Endothelial cell of umbilical vein (primary cell): ENCODE results near the gene CIB2. TPM values are rescaled to one million over a fixed set of nuclear protein-coding genes. Genes with fewer than 3 reads are reported as not detected.

Source experiments
- BruUV-seq: library from RNA; stranded (reverse); fragments of 400-500 nt; replicated peaks from 2 replicates; lab custom pipeline; 2021; lab: Mats Ljungman, UMichigan
- CTCF ChIA-PET: fragments of 300-600, 350-600 bp; sonication (Branson Sonifier 250); formaldehyde crosslinking; loops from one replicate; lab custom pipeline; 2021; ENCODE audit warnings: antibody characterized with exemption, inconsistent platforms; lab: Charles Lee
- POLR2A ChIA-PET: fragments of 300-600, 350-600 bp; sonication (Branson Sonifier 250); formaldehyde crosslinking; loops from one replicate; lab custom pipeline; 2021; ENCODE audit warnings: antibody characterized with exemption, inconsistent platforms; lab: Charles Lee
- DNase-seq: peaks from one replicate; pipeline ENCODE4 v3.0.0-alpha.2; 2011; ENCODE audit warnings: low read depth, low spot score
- FAIRE-seq: peaks from 2 replicates; lab custom pipeline; 2011; peaks lifted over from hg19 to GRCh38; lab: Jason Lieb, UNC
- H2AFZ ChIP-seq: 2 replicates; pipeline ENCODE4 v1.6.0; 2012; ENCODE audit warnings: low read depth, low read length, control low read depth, inconsistent platforms
- H3K27ac ChIP-seq: 2 replicates; pipeline ENCODE4 v1.5.1; 2011; ENCODE audit warnings: low read depth, mild to moderate bottlenecking, control low read depth, low read length, moderate library complexity; ENCODE audit not compliant: insufficient read depth
- H3K27me3 ChIP-seq, 2 experiments: 2 replicates each; pipeline versions ENCODE4 v1.6.0 to v1.6.1; 2011; ENCODE audit warnings: low read length in 2 of 2, mixed read lengths in 1 of 2; ENCODE audit not compliant: control insufficient read depth in 2 of 2, insufficient read depth in 2 of 2
- H3K36me3 ChIP-seq, 2 experiments: 2 replicates in 1 of 2; 3 replicates in 1 of 2; pipeline ENCODE4 v1.5.1; 2011; ENCODE audit warnings: low read length in 2 of 2, mild to moderate bottlenecking in 1 of 2, moderate library complexity in 1 of 2; ENCODE audit not compliant: control insufficient read depth in 2 of 2, insufficient read depth in 2 of 2; ENCODE audit errors: extremely low read depth in 1 of 2
- H3K4me1 ChIP-seq: 3 replicates; pipeline ENCODE4 v1.5.1; 2011; ENCODE audit warnings: mild to moderate bottlenecking, low read length; ENCODE audit not compliant: control insufficient read depth, insufficient read depth; ENCODE audit errors: extremely low read depth
- H3K4me2 ChIP-seq: 2 replicates; pipeline ENCODE4 v1.6.1; 2011; ENCODE audit warnings: low read length, control low read depth, mixed read lengths; ENCODE audit not compliant: insufficient read depth
- H3K4me3 ChIP-seq, 3 experiments: fragments of 200-600 bp in 1 of 3; sonication (generic), shearing (Covaris generic) in 1 of 3; replicated peaks in 1 of 3; 2 replicates each; pipeline ENCODE4 v1.5.1; 2011 to 2016; ENCODE audit warnings: control low read depth in 3 of 3, low read length in 3 of 3, mild to moderate bottlenecking in 2 of 3, inconsistent platforms in 1 of 3, low read depth in 1 of 3, moderate library complexity in 1 of 3; ENCODE audit not compliant: insufficient read depth in 1 of 3
- H3K79me2 ChIP-seq: 2 replicates; pipeline ENCODE4 v1.6.0; 2012; ENCODE audit warnings: low read length, inconsistent platforms; ENCODE audit not compliant: control insufficient read depth, insufficient read depth
- H3K9ac ChIP-seq: replicated peaks from 2 replicates; pipeline ENCODE3; 2011; ENCODE audit warnings: low read length, control low read depth; ENCODE audit not compliant: insufficient read depth; ENCODE audit errors: extremely low read depth
- H3K9me1 ChIP-seq: replicated peaks from 3 replicates; pipeline ENCODE4 v1.6.0; 2011; ENCODE audit warnings: mild to moderate bottlenecking, low read length; ENCODE audit not compliant: control insufficient read depth, insufficient read depth; ENCODE audit errors: extremely low read depth
- H3K9me3 ChIP-seq: replicated peaks from 2 replicates; pipeline ENCODE4 v1.5.1; 2012; ENCODE audit warnings: low read length, inconsistent platforms; ENCODE audit not compliant: control insufficient read depth, insufficient read depth
- H4K20me1 ChIP-seq: replicated peaks from 2 replicates; pipeline ENCODE3; 2011; ENCODE audit warnings: mild to moderate bottlenecking, low read length; ENCODE audit not compliant: control insufficient read depth, insufficient read depth; ENCODE audit errors: extremely low read depth
- EZH2 ChIP-seq: IDR thresholded peaks from 2 replicates; pipeline ENCODE4 v1.6.1; 2012; ENCODE audit warnings: borderline replicate concordance, low read depth, mild to moderate bottlenecking, moderate library complexity, low read length, inconsistent platforms; ENCODE audit not compliant: severe bottlenecking
- FOS ChIP-seq: IDR thresholded peaks from 2 replicates; pipeline ENCODE4 v1.6.1; 2011; ENCODE audit warnings: mild to moderate bottlenecking, low read length, moderate library complexity, borderline replicate concordance; ENCODE audit not compliant: insufficient read depth
- GATA2 ChIP-seq: IDR thresholded peaks from 2 replicates; pipeline ENCODE4 v1.7.0; 2011; ENCODE audit warnings: low read depth, mild to moderate bottlenecking, moderate library complexity, mixed read lengths, low read length; ENCODE audit not compliant: insufficient read length, insufficient read depth
- JUN ChIP-seq: IDR thresholded peaks from 2 replicates; pipeline ENCODE4 v1.6.1; 2011; ENCODE audit warnings: borderline replicate concordance, low read depth; ENCODE audit not compliant: insufficient read length, insufficient read depth
- MYC ChIP-seq: IDR thresholded peaks from one replicate; pipeline ENCODE4 v1.6.1; 2011; ENCODE audit warnings: mild to moderate bottlenecking, low read depth, low read length
- POLR2A ChIP-seq: IDR thresholded peaks from 2 replicates; pipeline ENCODE4 v1.6.1; 2012; ENCODE audit warnings: low read depth, mild to moderate bottlenecking, control low read depth, low read length
- POLR2AphosphoS5 ChIP-seq: IDR thresholded peaks from 2 replicates; pipeline ENCODE4 v1.6.1; 2012; ENCODE audit warnings: low read depth, mild to moderate bottlenecking, control low read depth, low read length, moderate library complexity; ENCODE audit not compliant: insufficient read depth
- dilution Hi-C: fragments of 300-500 bp; cut with MboI; formaldehyde crosslinking; loops from one replicate; pipeline ENCODE4 v1.15.0; 2019; ENCODE audit warnings: low sequenced_read_pairs; ENCODE audit not compliant: extremely low pct_ligation_motif_present
- intact Hi-C: fragments of 100-400 bp; cut with micrococcal nuclease; formaldehyde crosslinking; loops from one replicate; pipeline ENCODE4 v1.10.0; 2022
- polyA plus RNA-seq, 4 experiments: library from polyadenylated mRNA; depleted of rRNA in 3 of 4; stranded (reverse) in 3 of 4; unstranded in 1 of 4; fragments of >200 nt; gene quantifications; 2 replicates each; pipeline versions ENCODE4 v1.2.1 to v1.2.3, GENCODE V29; 2011 to 2012; ENCODE audit warnings: missing spikeins in 1 of 4
- total RNA-seq: library from RNA; stranded (reverse); gene quantifications from 2 replicates; pipeline ENCODE4 v1.2.3, GENCODE V29; 2021
- TF ChIP-seq, protein P1 (sequence below): IDR thresholded peaks from 2 replicates; pipeline ENCODE4 v1.6.1; 2011; ENCODE audit not compliant: insufficient read depth, insufficient read length
- TF ChIP-seq, protein P2 (sequence below), 2 donors: IDR thresholded peaks; 1 replicate in 1 of 2; 2 replicates in 1 of 2; pipeline ENCODE4 v1.5.1; 2011; ENCODE audit warnings: low read length in 2 of 2, mild to moderate bottlenecking in 2 of 2, moderate library complexity in 2 of 2, control low read depth in 1 of 2, inconsistent platforms in 1 of 2, low read depth in 1 of 2; ENCODE audit not compliant: insufficient read depth in 1 of 2; ENCODE audit errors: extremely low read depth in 1 of 2

Gene CIB2
- total and polyA plus RNA-seq, 2 donors (not counting 3 experiments of a cell fraction or from before 2014, with no cell fraction given): 4.0 to 7.7 TPM

DNA sequence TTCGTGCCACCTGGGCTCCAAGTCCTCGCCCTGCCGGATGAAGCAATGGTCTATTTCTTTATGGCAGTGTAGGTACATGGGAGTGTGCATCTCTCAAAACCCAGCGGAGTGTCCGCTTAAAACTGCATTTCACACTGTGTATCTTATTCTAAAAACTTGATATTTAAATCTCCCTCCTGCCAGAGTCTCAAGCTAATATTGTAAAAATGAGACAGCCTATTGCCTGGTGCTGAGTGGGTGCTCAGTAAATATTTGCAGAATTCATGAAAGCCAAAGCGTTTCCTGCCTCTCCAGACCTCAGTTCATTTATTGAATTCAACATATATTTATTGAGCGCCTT is 53.4 kb downstream of the CIB2 start:
- Histone ChIP-seq H3K4me2 (peak overlapping the region; percentile 61), H4K20me1 (no peaks in the 10 kb centered on the region), H2AFZ (peak overlapping the region; percentile 88), H3K79me2 (peaks cover 36% of the 10 kb centered on the region), H3K27ac (no peak overlapping the region), H3K9me3 (no peaks in the 10 kb centered on the region), H3K4me1 (peaks cover 17% of the 10 kb centered on the region), H3K4me3 (peak overlapping the region; percentile 28 to 84 (median 34)), H3K9me1 (no peaks in the 10 kb centered on the region), H3K9ac (no peak overlapping the region), H3K36me3 (no peaks in the 10 kb centered on the region), H3K27me3 (no peaks in the 10 kb centered on the region)
- no TSS peak for BruUV-seq
- DNase-seq: no peak
- CTCF ChIA-PET: interaction anchor here (2.5 kb wide), 1 partner anchor 31 kb away, joined by 12 read pairs; no protein-coding TSS in a partner anchor
- TF ChIP-seq, protein P1, sequence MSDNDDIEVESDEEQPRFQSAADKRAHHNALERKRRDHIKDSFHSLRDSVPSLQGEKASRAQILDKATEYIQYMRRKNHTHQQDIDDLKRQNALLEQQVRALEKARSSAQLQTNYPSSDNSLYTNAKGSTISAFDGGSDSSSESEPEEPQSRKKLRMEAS: no peak
- TF ChIP-seq, protein P2, sequence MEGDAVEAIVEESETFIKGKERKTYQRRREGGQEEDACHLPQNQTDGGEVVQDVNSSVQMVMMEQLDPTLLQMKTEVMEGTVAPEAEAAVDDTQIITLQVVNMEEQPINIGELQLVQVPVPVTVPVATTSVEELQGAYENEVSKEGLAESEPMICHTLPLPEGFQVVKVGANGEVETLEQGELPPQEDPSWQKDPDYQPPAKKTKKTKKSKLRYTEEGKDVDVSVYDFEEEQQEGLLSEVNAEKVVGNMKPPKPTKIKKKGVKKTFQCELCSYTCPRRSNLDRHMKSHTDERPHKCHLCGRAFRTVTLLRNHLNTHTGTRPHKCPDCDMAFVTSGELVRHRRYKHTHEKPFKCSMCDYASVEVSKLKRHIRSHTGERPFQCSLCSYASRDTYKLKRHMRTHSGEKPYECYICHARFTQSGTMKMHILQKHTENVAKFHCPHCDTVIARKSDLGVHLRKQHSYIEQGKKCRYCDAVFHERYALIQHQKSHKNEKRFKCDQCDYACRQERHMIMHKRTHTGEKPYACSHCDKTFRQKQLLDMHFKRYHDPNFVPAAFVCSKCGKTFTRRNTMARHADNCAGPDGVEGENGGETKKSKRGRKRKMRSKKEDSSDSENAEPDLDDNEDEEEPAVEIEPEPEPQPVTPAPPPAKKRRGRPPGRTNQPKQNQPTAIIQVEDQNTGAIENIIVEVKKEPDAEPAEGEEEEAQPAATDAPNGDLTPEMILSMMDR (IDR thresholded peaks at IDR 0.05; ENCODE audit: extremely low read depth in 1 of 2, insufficient read depth in 1 of 2, low read depth in 1 of 2, low read length in 2 of 2): no peak
- TF ChIP-seq GATA2 (no peak), JUN (no peak), FOS (no peak), POLR2A (no peak), POLR2AphosphoS5 (no peak), MYC (no peak), EZH2 (no peak)
- POLR2A ChIA-PET: no interaction called here
- intact Hi-C loops: loop anchor here (1.0 to 2.0 kb wide), 5 partner anchors 9 to 77 kb away; no protein-coding TSS in a partner anchor
- no peak for FAIRE-seq
- dilution Hi-C loops: no loop called here
